ENCODE data around the gene SH3BGRL.

- TF ChIP-seq SIN3A (IDR thresholded peaks at IDR 0.05; ENCODE audit: low read depth) (no peak), YY1 (IDR thresholded peaks at IDR 0.05; ENCODE audit: extremely low read depth, insufficient replicate concordance, low read depth, low read length) (no peak), EZH2phosphoT487 (IDR thresholded peaks at IDR 0.05; ENCODE audit: borderline replicate concordance) (no peak), EZH2 (IDR thresholded peaks at IDR 0.05) (no peak), REST (IDR thresholded peaks at IDR 0.05; ENCODE audit: low read depth) (no peak), POLR2A (IDR thresholded peaks at IDR 0.05; ENCODE audit: borderline replicate concordance, extremely low read depth, insufficient read depth, insufficient read length) (no peak), CEBPB (IDR thresholded peaks at IDR 0.05; ENCODE audit: low read depth) (no peak), ZNF274 (IDR thresholded peaks at IDR 0.05; ENCODE audit: low read depth, low read length) (no peak), RAD21 (IDR thresholded peaks at IDR 0.05; ENCODE audit: low read depth) (no peak), ZFX (IDR thresholded peaks at IDR 0.05) (no peak), SRF (IDR thresholded peaks at IDR 0.05; ENCODE audit: low read depth) (no peak), TCF7L2 (IDR thresholded peaks at IDR 0.05; ENCODE audit: borderline replicate concordance, extremely low read depth, insufficient read depth, insufficient read length) (no peak)
- TF ChIP-seq, protein P1, sequence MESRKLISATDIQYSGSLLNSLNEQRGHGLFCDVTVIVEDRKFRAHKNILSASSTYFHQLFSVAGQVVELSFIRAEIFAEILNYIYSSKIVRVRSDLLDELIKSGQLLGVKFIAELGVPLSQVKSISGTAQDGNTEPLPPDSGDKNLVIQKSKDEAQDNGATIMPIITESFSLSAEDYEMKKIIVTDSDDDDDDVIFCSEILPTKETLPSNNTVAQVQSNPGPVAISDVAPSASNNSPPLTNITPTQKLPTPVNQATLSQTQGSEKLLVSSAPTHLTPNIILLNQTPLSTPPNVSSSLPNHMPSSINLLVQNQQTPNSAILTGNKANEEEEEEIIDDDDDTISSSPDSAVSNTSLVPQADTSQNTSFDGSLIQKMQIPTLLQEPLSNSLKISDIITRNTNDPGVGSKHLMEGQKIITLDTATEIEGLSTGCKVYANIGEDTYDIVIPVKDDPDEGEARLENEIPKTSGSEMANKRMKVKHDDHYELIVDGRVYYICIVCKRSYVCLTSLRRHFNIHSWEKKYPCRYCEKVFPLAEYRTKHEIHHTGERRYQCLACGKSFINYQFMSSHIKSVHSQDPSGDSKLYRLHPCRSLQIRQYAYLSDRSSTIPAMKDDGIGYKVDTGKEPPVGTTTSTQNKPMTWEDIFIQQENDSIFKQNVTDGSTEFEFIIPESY (IDR thresholded peaks at IDR 0.05; ENCODE audit: extremely low read depth, insufficient replicate concordance, low read length) = no peak
Measured at GRCh38 chrX:81231476-81231875, 29.6 kb downstream of the SH3BGRL start.
